Activated CD4-positive, alpha-beta memory T cell treated with anti-CD3 and anti-CD28 coated beads, Interleukin-2, amount 10 ng/mL, durations not matched to agents 7 days and 5 days (primary cell): ENCODE results near the gene FAM170B. TPM values are rescaled to one million over a fixed set of nuclear protein-coding genes. Genes with fewer than 3 reads are reported as not detected.

Experiments
- CTCF ChIA-PET: fragments of 350-600 bp; sonication (Branson Sonifier 250); formaldehyde crosslinking; loops from one replicate; lab custom pipeline; 2021; ENCODE audit warnings: antibody characterized with exemption, inconsistent platforms; lab: Charles Lee
- POLR2A ChIA-PET: fragments of 350-600 bp; sonication (Branson Sonifier 250); formaldehyde crosslinking; loops from one replicate; lab custom pipeline; 2021; ENCODE audit warnings: antibody characterized with exemption; lab: Charles Lee
- DNase-seq: peaks from one replicate; pipeline ENCODE4 v3.0.0-alpha.2; 2020
- H3K27ac Mint-ChIP-seq: one replicate; pipeline ENCODE4 v1.8.0; 2021; ENCODE audit warnings: mild to moderate bottlenecking, mixed read lengths
- H3K27me3 Mint-ChIP-seq: one replicate; pipeline ENCODE4 v1.8.0; 2021; ENCODE audit warnings: mixed read lengths
- H3K36me3 Mint-ChIP-seq: one replicate; pipeline ENCODE4 v1.8.0; 2021; ENCODE audit warnings: low read depth, mixed read lengths
- H3K4me1 Mint-ChIP-seq: one replicate; pipeline ENCODE4 v1.8.0; 2021; ENCODE audit warnings: mixed read lengths
- H3K4me3 Mint-ChIP-seq: one replicate; pipeline ENCODE4 v1.8.0; 2021; ENCODE audit warnings: mild to moderate bottlenecking, mixed read lengths
- H3K9me3 Mint-ChIP-seq: one replicate; pipeline ENCODE4 v1.8.0; 2021; ENCODE audit warnings: mixed read lengths
- total RNA-seq, 2 experiments: library from RNA; stranded (reverse); gene quantifications; one replicate each; pipeline ENCODE4 v1.2.3, GENCODE V29; 2021

Gene FAM170B
- total RNA-seq, 2 experiments from 2014 or later: 0.15 to 0.33 TPM

- Mint-ChIP-seq H3K36me3 (peaks cover 56% of the 10 kb centered on the region), H3K27me3 (no peaks in the 10 kb centered on the region), H3K27ac (peak overlapping the region; percentile 60), H3K4me3 (no peak overlapping the region), H3K4me1 (peaks cover 57% of the 10 kb centered on the region), H3K9me3 (no peaks in the 10 kb centered on the region)
- no peak for DNase-seq
- CTCF ChIA-PET: interaction anchor here (1.0 to 1.5 kb wide), 2 partner anchors 509 to 510 kb away, joined by 3 to 5 read pairs; no protein-coding TSS in a partner anchor
- POLR2A ChIA-PET: no interaction called here
Observed at GRCh38 chr10:49166484-49167400, 32.9 kb upstream of the FAM170B start.

GRCh38 chr10:49165821-49166483, 32.1 kb upstream of the FAM170B start:
- H3K27ac Mint-ChIP-seq: peak overlapping the region; percentile 27
- no peak for DNase-seq
- ChIA-PET POLR2A (no interaction called here), CTCF (no interaction called here)
- no peaks in the 10 kb centered on the region for H3K27me3 Mint-ChIP-seq
- H3K9me3 Mint-ChIP-seq: no peaks in the 10 kb centered on the region
- peaks cover 61% of the 10 kb centered on the region for H3K36me3 Mint-ChIP-seq
- H3K4me1 Mint-ChIP-seq: peaks cover 56% of the 10 kb centered on the region
- H3K4me3 Mint-ChIP-seq: no peak overlapping the region

GRCh38 chr10:49165259-49165658, 31.4 kb upstream of the FAM170B start:
- POLR2A ChIA-PET: no interaction called here
- no peak overlapping the region for H3K27ac Mint-ChIP-seq
- no peak overlapping the region for H3K4me3 Mint-ChIP-seq
- peaks cover 66% of the 10 kb centered on the region for H3K36me3 Mint-ChIP-seq
- H3K4me1 Mint-ChIP-seq: peaks cover 50% of the 10 kb centered on the region
- no peaks in the 10 kb centered on the region for H3K27me3 Mint-ChIP-seq
- no peak for DNase-seq
- CTCF ChIA-PET: no interaction called here
- H3K9me3 Mint-ChIP-seq: no peaks in the 10 kb centered on the region

- Mint-ChIP-seq H3K4me3 (no peak overlapping the region), H3K27ac (peak overlapping the region; percentile 44), H3K4me1 (peaks cover 46% of the 10 kb centered on the region), H3K9me3 (no peaks in the 10 kb centered on the region), H3K36me3 (peaks cover 72% of the 10 kb centered on the region), H3K27me3 (no peaks in the 10 kb centered on the region)
- ChIA-PET POLR2A (interaction anchor here (0.6 to 2.2 kb wide), 4 partner anchors 24 to 211 kb away, joined by 3 to 8 read pairs (median 4); partner anchors contain the start of gene TMEM273), CTCF (interaction anchor here (0.6 to 1.5 kb wide), 18 partner anchors 9 to 507 kb away, joined by 3 to 23 read pairs (median 3); partner anchors contain the start of gene ERCC6)
- DNase-seq: peak; percentile 55
Observed at GRCh38 chr10:49164559-49165188, 30.9 kb upstream of the FAM170B start.

- no peak for DNase-seq
- Mint-ChIP-seq H3K27me3 (no peaks in the 10 kb centered on the region), H3K4me3 (no peak overlapping the region), H3K27ac (peak overlapping the region; percentile 44), H3K4me1 (peaks cover 37% of the 10 kb centered on the region), H3K36me3 (peaks cover 74% of the 10 kb centered on the region), H3K9me3 (no peaks in the 10 kb centered on the region)
- ChIA-PET POLR2A (interaction anchor here (1.1 to 2.2 kb wide), 3 partner anchors 25 to 85 kb away, joined by 3 to 8 read pairs (median 4); partner anchors contain the start of gene TMEM273), CTCF (interaction anchor here (0.9 to 1.5 kb wide), 12 partner anchors 8 to 506 kb away, joined by 3 to 23 read pairs (median 4); no protein-coding TSS in a partner anchor)
Observed at GRCh38 chr10:49163741-49164140, 29.9 kb upstream of the FAM170B start.

GRCh38 chr10:49162761-49163310, 29.0 kb upstream of the FAM170B start:
- Mint-ChIP-seq H3K36me3 (peaks cover 73% of the 10 kb centered on the region), H3K27me3 (no peaks in the 10 kb centered on the region), H3K4me3 (no peak overlapping the region), H3K4me1 (peaks cover 37% of the 10 kb centered on the region), H3K27ac (no peak overlapping the region), H3K9me3 (no peaks in the 10 kb centered on the region)
- ChIA-PET CTCF (interaction anchor here (1.9 kb wide), 1 partner anchor 11 kb away, joined by 5 read pairs; no protein-coding TSS in a partner anchor), POLR2A (interaction anchor here (2.2 kb wide), 1 partner anchor 84 kb away, joined by 8 read pairs; no protein-coding TSS in a partner anchor)
- no peak for DNase-seq

- CTCF ChIA-PET: interaction anchor here (1.0 to 1.9 kb wide), 5 partner anchors 11 to 505 kb away, joined by 3 to 6 read pairs (median 5); no protein-coding TSS in a partner anchor
- H3K9me3 Mint-ChIP-seq: no peaks in the 10 kb centered on the region
- DNase-seq: no peak
- H3K27ac Mint-ChIP-seq: peak overlapping the region; percentile 7
- peaks cover 78% of the 10 kb centered on the region for H3K36me3 Mint-ChIP-seq
- no peaks in the 10 kb centered on the region for H3K27me3 Mint-ChIP-seq
- H3K4me1 Mint-ChIP-seq: peaks cover 40% of the 10 kb centered on the region
- POLR2A ChIA-PET: interaction anchor here (0.7 kb wide), 1 partner anchor 11 kb away, joined by 3 read pairs; no protein-coding TSS in a partner anchor
- no peak overlapping the region for H3K4me3 Mint-ChIP-seq
Observed at GRCh38 chr10:49162063-49162462, 28.2 kb upstream of the FAM170B start.

GRCh38 chr10:49161411-49161997, 27.7 kb upstream of the FAM170B start:
- H3K9me3 Mint-ChIP-seq: no peaks in the 10 kb centered on the region
- DNase-seq: no peak
- H3K27me3 Mint-ChIP-seq: no peaks in the 10 kb centered on the region
- peaks cover 77% of the 10 kb centered on the region for H3K36me3 Mint-ChIP-seq
- ChIA-PET POLR2A (interaction anchor here (0.7 kb wide), 1 partner anchor 11 kb away, joined by 3 read pairs; no protein-coding TSS in a partner anchor), CTCF (interaction anchor here (1.0 to 1.9 kb wide), 6 partner anchors 12 to 505 kb away, joined by 3 to 6 read pairs (median 4); no protein-coding TSS in a partner anchor)
- H3K27ac Mint-ChIP-seq: peak overlapping the region; percentile 7
- H3K4me3 Mint-ChIP-seq: no peak overlapping the region
- H3K4me1 Mint-ChIP-seq: peaks cover 42% of the 10 kb centered on the region

GRCh38 chr10:49160814-49161213, 27.0 kb upstream of the FAM170B start:
- no peak overlapping the region for H3K4me3 Mint-ChIP-seq
- no peaks in the 10 kb centered on the region for H3K27me3 Mint-ChIP-seq
- CTCF ChIA-PET: interaction anchor here (1.0 to 1.6 kb wide), 3 partner anchors 185 to 504 kb away, joined by 3 to 6 read pairs (median 5); no protein-coding TSS in a partner anchor
- POLR2A ChIA-PET: no interaction called here
- H3K27ac Mint-ChIP-seq: no peak overlapping the region
- H3K36me3 Mint-ChIP-seq: peaks cover 75% of the 10 kb centered on the region
- peaks cover 43% of the 10 kb centered on the region for H3K4me1 Mint-ChIP-seq
- H3K9me3 Mint-ChIP-seq: no peaks in the 10 kb centered on the region
- DNase-seq: no peak

GRCh38 chr10:49160110-49160509, 26.3 kb upstream of the FAM170B start:
- no peaks in the 10 kb centered on the region for H3K27me3 Mint-ChIP-seq
- H3K4me3 Mint-ChIP-seq: no peak overlapping the region
- peaks cover 43% of the 10 kb centered on the region for H3K4me1 Mint-ChIP-seq
- H3K27ac Mint-ChIP-seq: no peak overlapping the region
- H3K9me3 Mint-ChIP-seq: no peaks in the 10 kb centered on the region
- ChIA-PET POLR2A (no interaction called here), CTCF (no interaction called here)
- DNase-seq: no peak
- H3K36me3 Mint-ChIP-seq: peaks cover 77% of the 10 kb centered on the region

- Mint-ChIP-seq H3K9me3 (no peaks in the 10 kb centered on the region), H3K4me3 (no peak overlapping the region), H3K27me3 (no peaks in the 10 kb centered on the region), H3K36me3 (peaks cover 74% of the 10 kb centered on the region), H3K27ac (no peak overlapping the region), H3K4me1 (peaks cover 31% of the 10 kb centered on the region)
- ChIA-PET CTCF (no interaction called here), POLR2A (no interaction called here)
- no peak for DNase-seq
Observed at GRCh38 chr10:49158915-49159314, 25.1 kb upstream of the FAM170B start.

- peaks cover 31% of the 10 kb centered on the region for H3K4me1 Mint-ChIP-seq
- no peak for DNase-seq
- H3K27me3 Mint-ChIP-seq: no peaks in the 10 kb centered on the region
- H3K9me3 Mint-ChIP-seq: no peaks in the 10 kb centered on the region
- POLR2A ChIA-PET: no interaction called here
- peaks cover 70% of the 10 kb centered on the region for H3K36me3 Mint-ChIP-seq
- H3K4me3 Mint-ChIP-seq: no peak overlapping the region
- CTCF ChIA-PET: no interaction called here
- H3K27ac Mint-ChIP-seq: no peak overlapping the region
Observed at GRCh38 chr10:49158404-49158803, 24.6 kb upstream of the FAM170B start.
